HEK293 (cell line): Measurements from ENCODE around the gene RFC1.
"Not testable (repeated sequence)": the region's sequence is repeated elsewhere in the genome, so short reads cannot be mapped to it uniquely, and the experiment has no call there.

Experiments
- CTCF ChIA-PET: fragments of 350-600 bp; formaldehyde crosslinking; extraction: SDS; loops from one replicate; lab custom pipeline; 2021; ENCODE audit warnings: antibody characterized with exemption; lab: Yijun Ruan, JAX
- POLR2A ChIA-PET: fragments of 300-600 bp; formaldehyde crosslinking; extraction: SDS; loops from one replicate; lab custom pipeline; 2020; ENCODE audit warnings: antibody characterized with exemption, inconsistent platforms; lab: Yijun Ruan, JAX
- H3K27ac ChIP-seq: fragments of 200-500 bp; sonication (Bioruptor generic); 2 replicates; pipeline ENCODE4 v1.5.1; 2014; ENCODE audit warnings: low read depth, low read length, control low read depth, inconsistent platforms; ENCODE audit errors: extremely low read depth
- H3K36me3 ChIP-seq, 2 experiments: fragments of 200-500 bp in 1 of 2; sonication (Bioruptor generic) in 1 of 2; 1 replicate in 1 of 2; 2 replicates in 1 of 2; pipeline ENCODE4 v1.5.1; 2014 to 2017; ENCODE audit warnings: inconsistent platforms in 2 of 2, low read length in 2 of 2; ENCODE audit not compliant: control insufficient read depth in 2 of 2, insufficient read depth in 1 of 2
- H3K4me1 ChIP-seq: fragments of 200-500 bp; sonication (Bioruptor generic); 2 replicates; pipeline ENCODE4 v1.5.1; 2014; ENCODE audit warnings: mild to moderate bottlenecking, low read length, inconsistent platforms; ENCODE audit not compliant: control insufficient read depth, insufficient read depth
- H3K4me3 ChIP-seq: 2 replicates; pipeline ENCODE4 v1.5.1; 2011; ENCODE audit warnings: low read depth, mild to moderate bottlenecking, control low read depth, low read length, moderate library complexity
- H3K9me3 ChIP-seq: fragments of 200-500 bp; sonication (Bioruptor generic); 2 replicates; pipeline ENCODE4 v1.5.1; 2014; ENCODE audit warnings: low read depth, low read length, inconsistent platforms; ENCODE audit not compliant: control insufficient read depth, insufficient read depth
- ZBTB11 ChIP-seq: fragments of 450-650 bp; formaldehyde crosslinking; conservative IDR thresholded peaks from 2 replicates; pipeline ENCODE4 v1.5.1; 2016; ENCODE audit warnings: low read depth, missing biosample characterization, missing genetic modification characterization
- ZBTB8A ChIP-seq: fragments of 450-650 bp; formaldehyde crosslinking; IDR thresholded peaks from 2 replicates; pipeline ENCODE4 v1.5.1; 2016; ENCODE audit warnings: missing biosample characterization, missing genetic modification characterization
- ZNF114 ChIP-seq: fragments of 450-650 bp; formaldehyde crosslinking; IDR thresholded peaks from 2 replicates; pipeline ENCODE4 v1.5.0; 2017; ENCODE audit warnings: missing biosample characterization, missing genetic modification characterization
- ZNF140 ChIP-seq: fragments of 450-650 bp; formaldehyde crosslinking; IDR thresholded peaks from 2 replicates; pipeline ENCODE4 v1.5.1; 2016; ENCODE audit warnings: missing biosample characterization, missing genetic modification characterization
- ZNF157 ChIP-seq: fragments of 450-650 bp; formaldehyde crosslinking; IDR thresholded peaks from 2 replicates; pipeline ENCODE4 v1.5.1; 2016; ENCODE audit warnings: missing biosample characterization, missing genetic modification characterization
- ZNF175 ChIP-seq: fragments of 450-650 bp; formaldehyde crosslinking; IDR thresholded peaks from 2 replicates; pipeline ENCODE4 v1.5.1; 2016; ENCODE audit warnings: missing biosample characterization, missing genetic modification characterization
- ZNF266 ChIP-seq: fragments of 450-650 bp; formaldehyde crosslinking; IDR thresholded peaks from 2 replicates; pipeline ENCODE4 v1.5.1; 2016; ENCODE audit warnings: missing biosample characterization, missing genetic modification characterization, low read depth
- ZNF292 ChIP-seq: fragments of 450-650 bp; formaldehyde crosslinking; IDR thresholded peaks from 2 replicates; pipeline ENCODE4 v1.5.1; 2016; ENCODE audit warnings: low read depth, missing biosample characterization, missing genetic modification characterization, borderline replicate concordance
- ZNF394 ChIP-seq: fragments of 450-650 bp; formaldehyde crosslinking; IDR thresholded peaks from 2 replicates; pipeline ENCODE4 v1.5.1; 2016; ENCODE audit warnings: missing biosample characterization, missing genetic modification characterization, mild to moderate bottlenecking, moderate library complexity, borderline replicate concordance
- ZNF426 ChIP-seq: fragments of 450-650 bp; formaldehyde crosslinking; IDR thresholded peaks from 2 replicates; pipeline ENCODE4 v1.5.1; 2017; ENCODE audit warnings: missing biosample characterization, missing genetic modification characterization, mild to moderate bottlenecking, inconsistent platforms, moderate library complexity
- ZNF510 ChIP-seq: fragments of 450-650 bp; formaldehyde crosslinking; IDR thresholded peaks from 2 replicates; pipeline ENCODE4 v1.5.1; 2018; ENCODE audit warnings: mild to moderate bottlenecking, missing genetic modification characterization, missing biosample characterization; ENCODE audit not compliant: insufficient replicate concordance
- ZNF518A ChIP-seq: fragments of 450-650 bp; formaldehyde crosslinking; conservative IDR thresholded peaks from 2 replicates; pipeline ENCODE4 v1.5.1; 2016; ENCODE audit warnings: low read depth, missing biosample characterization, missing genetic modification characterization
- ZNF529 ChIP-seq: fragments of 450-650 bp; formaldehyde crosslinking; IDR thresholded peaks from 2 replicates; pipeline ENCODE4 v1.5.1; 2017; ENCODE audit warnings: missing genetic modification characterization, missing biosample characterization; ENCODE audit not compliant: insufficient replicate concordance
- ZNF555 ChIP-seq: fragments of 450-650 bp; formaldehyde crosslinking; conservative IDR thresholded peaks from 2 replicates; pipeline ENCODE4 v1.5.1; 2017; ENCODE audit warnings: missing biosample characterization, mild to moderate bottlenecking, missing genetic modification characterization, inconsistent platforms
- ZNF558 ChIP-seq: fragments of 450-650 bp; formaldehyde crosslinking; IDR thresholded peaks from 2 replicates; pipeline ENCODE4 v1.5.1; 2016; ENCODE audit warnings: missing biosample characterization, missing genetic modification characterization
- ZNF571 ChIP-seq: fragments of 450-650 bp; formaldehyde crosslinking; IDR thresholded peaks from 2 replicates; pipeline ENCODE4 v1.5.0; 2017; ENCODE audit warnings: missing biosample characterization, missing genetic modification characterization
- ZNF623 ChIP-seq: fragments of 450-650 bp; formaldehyde crosslinking; IDR thresholded peaks from 2 replicates; pipeline ENCODE4 v1.5.1; 2016; ENCODE audit warnings: missing biosample characterization, missing genetic modification characterization
- ZNF654 ChIP-seq: fragments of 450-650 bp; formaldehyde crosslinking; IDR thresholded peaks from 2 replicates; pipeline ENCODE4 v1.5.1; 2016; ENCODE audit warnings: low read depth, missing biosample characterization, missing genetic modification characterization
- ZXDB ChIP-seq: fragments of 450-650 bp; formaldehyde crosslinking; IDR thresholded peaks from 2 replicates; pipeline ENCODE4 v1.5.1; 2016; ENCODE audit warnings: missing biosample characterization, missing genetic modification characterization
- TF ChIP-seq, protein P1 (sequence below): fragments of 450-650 bp; formaldehyde crosslinking; IDR thresholded peaks from 2 replicates; pipeline ENCODE4 v1.5.1; 2017; ENCODE audit warnings: missing biosample characterization, missing genetic modification characterization

The RFC1 gene

GRCh38 chr4:39295784-39296183 is 70.4 kb downstream of the RFC1 start (continued):
- TF ChIP-seq ZBTB11 (tag by site-specific recombination) (no peak), ZNF175 (tag by site-specific recombination) (no peak), ZNF623 (tag by site-specific recombination) (no peak), ZNF114 (tag by site-specific recombination) (no peak), ZNF571 (tag by site-specific recombination) (no peak), ZNF157 (no peak), ZNF529 (no peak)
- TF ChIP-seq, protein P1, sequence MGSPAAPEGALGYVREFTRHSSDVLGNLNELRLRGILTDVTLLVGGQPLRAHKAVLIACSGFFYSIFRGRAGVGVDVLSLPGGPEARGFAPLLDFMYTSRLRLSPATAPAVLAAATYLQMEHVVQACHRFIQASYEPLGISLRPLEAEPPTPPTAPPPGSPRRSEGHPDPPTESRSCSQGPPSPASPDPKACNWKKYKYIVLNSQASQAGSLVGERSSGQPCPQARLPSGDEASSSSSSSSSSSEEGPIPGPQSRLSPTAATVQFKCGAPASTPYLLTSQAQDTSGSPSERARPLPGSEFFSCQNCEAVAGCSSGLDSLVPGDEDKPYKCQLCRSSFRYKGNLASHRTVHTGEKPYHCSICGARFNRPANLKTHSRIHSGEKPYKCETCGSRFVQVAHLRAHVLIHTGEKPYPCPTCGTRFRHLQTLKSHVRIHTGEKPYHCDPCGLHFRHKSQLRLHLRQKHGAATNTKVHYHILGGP, result no peak
- TF ChIP-seq, all 188 proteins: peak for 0

- TF ChIP-seq ZNF558 (tag by site-specific recombination) (peak; percentile 61; the same call in 1 of the 2 replicates), ZNF654 (tag by site-specific recombination) (peak; percentile 32), ZXDB (tag by site-specific recombination) (0 out of 2 replicates have a peak, but pooled peaks have one; percentile 34), ZBTB8A (tag by site-specific recombination) (peak; percentile 69), ZNF266 (peak; percentile 34; the same call in 1 of the 2 replicates), ZNF394 (tag by site-specific recombination) (peak; percentile 91), ZNF518A (tag by site-specific recombination) (peak; percentile 79), ZNF140 (peak; percentile 56; the same call in 1 of the 2 replicates), ZNF426 (tag by site-specific recombination) (peak; percentile 71), ZBTB11 (tag by site-specific recombination) (peak; percentile 50; the same call in 1 of the 2 replicates), ZNF292 (tag by site-specific recombination) (peak; percentile 30; the same call in 1 of the 2 replicates), ZNF510 (tag by site-specific recombination) (peak; percentile 14), ZNF555 (tag by site-specific recombination) (peak; percentile 71), ZNF623 (tag by site-specific recombination) (peak; percentile 66)
- H3K4me3 ChIP-seq, H3K27ac ChIP-seq, POLR2A ChIA-PET, H3K9me3 ChIP-seq, H3K4me1 ChIP-seq, CTCF ChIA-PET: not testable (repeated sequence)
- H3K36me3 ChIP-seq, result peaks cover 13 to 79% of the 10 kb centered on the region in 2 experiments
These were observed 73.7 kb downstream of the RFC1 start for GRCh38 chr4:39292433-39292832.
